Jurkat, Clone E6-1 (cell line): ENCODE data around the gene ENPP3.
"Not testable (repeated sequence)": the region's sequence is repeated elsewhere in the genome, so short reads cannot be mapped to it uniquely, and the experiment has no call there.

ENCODE experiments used
- DNase-seq: peaks from one replicate; pipeline ENCODE4 v3.0.0-alpha.2; 2011; ENCODE audit warnings: low read depth, low spot score
- H3K4me3 ChIP-seq: 2 replicates; pipeline ENCODE4 v1.5.1; 2011; ENCODE audit warnings: mild to moderate bottlenecking, low read length, control low read depth, moderate library complexity

ENPP3 gene

DNA sequence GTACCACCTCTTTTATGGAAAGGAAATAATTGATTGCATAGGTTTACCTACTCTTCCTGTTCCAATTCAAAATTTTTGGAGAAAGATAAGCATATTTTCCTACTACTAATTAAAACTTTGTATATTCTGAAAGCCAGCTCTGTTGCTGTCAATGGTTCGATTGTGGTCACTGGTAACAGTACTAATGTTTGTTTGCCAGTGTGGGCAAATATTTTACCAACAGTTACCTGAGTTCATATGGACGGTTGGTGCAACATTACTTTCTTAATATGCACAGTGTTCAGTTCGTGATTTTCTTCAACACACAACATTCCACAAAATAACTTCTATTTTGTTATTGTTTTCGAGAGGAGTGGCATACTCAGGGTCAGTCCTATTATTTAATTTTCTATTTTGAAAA is 90.8 kb downstream of the ENPP3 start:
- H3K4me3 ChIP-seq: no peak overlapping the region
- DNase-seq: no peak

DNA sequence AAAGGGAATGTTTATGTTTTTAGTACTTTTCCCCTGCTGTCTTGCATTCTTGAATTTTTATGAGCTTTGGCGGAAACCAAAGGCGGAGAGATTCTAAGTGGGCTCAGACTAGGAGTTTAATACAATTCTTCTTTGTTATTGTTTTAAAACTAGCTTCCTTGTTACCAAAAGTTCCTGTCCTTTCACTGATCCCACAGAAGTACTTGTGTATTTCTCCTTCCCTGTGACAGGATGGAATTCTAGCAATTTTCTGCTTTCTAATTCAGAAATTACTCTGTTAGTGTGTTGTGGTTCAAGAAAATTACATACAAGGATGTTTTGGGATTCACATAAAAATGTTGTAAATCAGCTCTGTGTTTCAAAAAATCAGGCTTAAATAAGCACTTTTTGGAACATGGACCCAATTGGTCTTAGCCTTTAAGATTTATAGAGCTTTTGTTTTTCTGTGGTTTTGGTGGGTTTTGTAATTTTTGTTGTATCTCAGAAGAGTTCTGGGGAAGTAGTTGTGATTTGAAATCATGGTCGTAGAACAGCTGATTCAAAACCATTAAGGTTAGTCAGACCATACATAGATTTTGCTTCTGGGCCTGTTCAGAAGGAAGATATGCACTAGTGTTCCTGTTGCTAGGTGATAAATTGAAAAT is 91.3 kb downstream of the ENPP3 start:
- no peak overlapping the region for H3K4me3 ChIP-seq
- DNase-seq: no peak

DNA sequence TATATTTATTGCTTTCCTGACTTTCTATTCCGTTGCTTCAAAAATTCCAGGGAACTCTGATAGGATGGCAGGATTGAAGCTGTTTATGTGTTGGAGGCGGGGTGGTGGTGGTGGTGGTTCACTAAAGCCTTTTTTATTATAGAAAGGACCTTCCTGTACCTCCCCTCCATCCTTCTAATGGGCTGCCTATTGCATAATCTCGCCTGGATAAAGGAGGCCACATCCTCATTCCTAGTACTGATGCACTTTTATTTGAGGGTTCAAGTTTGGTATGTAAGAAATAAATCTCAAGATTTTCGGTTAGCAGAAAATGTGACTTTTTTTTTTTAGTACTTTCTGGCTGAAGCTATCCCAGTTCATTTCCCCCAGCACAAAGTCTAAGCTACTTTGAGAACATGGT is 92.4 kb downstream of the ENPP3 start:
- no peak overlapping the region for H3K4me3 ChIP-seq
- no peak for DNase-seq

DNA sequence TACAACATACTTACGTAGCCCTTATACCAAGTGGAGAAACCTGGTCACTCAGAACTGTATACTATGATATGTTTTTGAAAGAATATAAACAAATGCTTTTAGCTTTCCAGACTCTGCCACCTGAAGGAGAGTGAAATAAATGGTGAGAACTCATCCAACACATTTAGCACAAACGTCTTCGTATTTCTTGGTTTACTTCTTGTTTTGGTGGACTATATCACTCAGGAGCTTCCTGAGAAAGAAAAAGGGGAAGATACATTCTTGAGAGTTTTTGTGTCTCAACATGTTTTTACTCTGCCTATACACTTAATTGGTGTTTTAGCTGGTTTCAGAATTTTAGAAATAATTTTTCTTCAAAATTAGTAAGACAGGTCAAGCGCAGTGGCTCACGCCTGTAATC is 93.2 kb downstream of the ENPP3 start:
- no peak for DNase-seq
- no peak overlapping the region for H3K4me3 ChIP-seq

DNA sequence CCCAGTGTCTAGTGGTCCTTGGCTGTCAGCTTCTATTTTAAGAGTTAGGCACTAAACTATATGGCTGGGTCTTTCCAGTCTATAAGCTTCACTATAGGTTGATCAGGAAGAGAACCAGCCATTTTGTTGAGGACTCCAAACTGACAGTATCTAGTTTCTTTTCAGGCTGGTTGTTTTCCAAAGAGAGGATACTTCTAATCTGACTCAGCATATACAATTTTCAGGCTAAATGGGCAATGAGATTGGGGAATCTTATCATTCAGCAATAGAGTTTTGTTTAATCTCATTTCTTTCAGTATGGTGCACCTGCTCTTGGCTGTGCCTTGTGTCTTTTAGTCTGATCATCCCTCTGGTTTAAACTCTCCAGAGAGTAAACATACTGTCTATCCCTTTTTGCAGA is 94.1 kb downstream of the ENPP3 start:
- DNase-seq: no peak
- H3K4me3 ChIP-seq: no peak overlapping the region

DNA sequence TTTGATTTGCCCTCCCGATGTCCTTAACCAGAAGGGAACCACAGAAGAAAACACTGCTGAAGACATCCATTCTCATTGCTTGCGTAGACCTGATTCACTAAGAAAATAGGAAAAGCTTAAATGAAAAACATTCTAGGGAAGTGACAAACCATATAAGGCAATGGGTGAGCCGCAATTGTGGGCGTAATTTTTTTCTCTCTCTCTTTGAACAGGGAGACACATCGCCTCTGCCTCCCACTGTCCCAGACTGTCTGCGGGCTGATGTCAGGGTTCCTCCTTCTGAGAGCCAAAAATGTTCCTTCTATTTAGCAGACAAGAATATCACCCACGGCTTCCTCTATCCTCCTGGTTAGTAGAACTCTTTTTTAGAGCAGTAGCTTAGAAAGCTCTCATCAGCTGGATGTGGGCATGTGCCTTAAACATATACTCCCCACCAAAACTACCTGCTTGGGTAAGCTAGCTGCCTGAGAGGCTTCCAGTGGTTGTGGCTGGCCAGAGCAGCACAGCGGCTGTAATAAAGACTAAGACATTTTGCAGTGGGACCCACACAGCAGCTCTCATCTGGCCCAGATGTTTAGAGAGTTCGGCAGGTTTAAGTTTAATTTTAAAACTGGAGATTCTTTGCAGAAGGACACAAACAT is 96.4 kb downstream of the ENPP3 start:
- H3K4me3 ChIP-seq: no peak overlapping the region
- DNase-seq: no peak

DNA sequence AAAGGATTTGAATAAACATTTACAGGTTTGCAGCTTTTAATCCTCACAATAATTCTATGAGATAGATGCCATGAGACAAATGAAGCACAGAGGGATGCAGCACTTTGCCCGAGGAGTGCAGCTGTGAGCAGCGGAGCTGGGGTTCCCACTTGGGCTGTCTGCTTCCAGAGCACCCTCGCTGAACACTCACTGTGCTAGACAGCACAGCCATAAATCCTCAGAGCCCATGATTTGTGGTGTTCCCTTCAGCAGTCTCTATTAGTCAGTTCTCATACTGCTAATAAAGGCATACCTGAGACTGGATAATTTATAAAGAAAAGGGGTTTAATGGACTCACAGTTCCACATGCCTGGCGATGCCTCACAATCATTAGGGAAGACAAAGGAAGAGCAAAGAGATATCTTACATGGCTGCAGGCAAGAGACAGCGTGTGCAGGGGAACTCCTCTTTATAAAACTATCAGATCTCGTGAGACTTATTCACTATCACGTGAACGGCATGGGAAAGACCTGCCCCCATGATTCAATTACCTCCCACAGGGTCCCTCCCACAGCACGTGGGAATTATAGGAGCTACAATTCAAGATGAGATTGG is 99.0 kb downstream of the ENPP3 start:
- no peak for DNase-seq
- H3K4me3 ChIP-seq: no peak overlapping the region

DNA sequence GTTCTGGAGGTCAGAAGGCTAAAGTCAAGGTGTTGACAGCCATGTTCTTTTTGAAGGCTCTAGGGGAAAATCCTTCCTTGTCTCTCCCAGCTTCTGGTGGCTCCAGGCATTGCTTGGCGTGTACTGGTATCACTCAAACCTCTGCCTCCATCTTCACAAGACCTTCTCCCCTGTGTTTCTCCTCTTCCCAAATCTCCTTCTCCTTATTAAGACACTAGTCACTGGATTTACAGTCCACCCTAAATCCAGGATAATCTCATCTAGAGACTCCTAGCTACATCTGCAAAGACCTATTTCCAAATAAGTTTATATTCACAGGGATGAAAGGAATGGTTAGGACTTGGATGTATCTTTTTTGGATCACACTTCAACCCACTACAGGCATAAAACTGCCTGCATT is 99.7 kb downstream of the ENPP3 start:
- DNase-seq: no peak
- H3K4me3 ChIP-seq: no peak overlapping the region

DNA sequence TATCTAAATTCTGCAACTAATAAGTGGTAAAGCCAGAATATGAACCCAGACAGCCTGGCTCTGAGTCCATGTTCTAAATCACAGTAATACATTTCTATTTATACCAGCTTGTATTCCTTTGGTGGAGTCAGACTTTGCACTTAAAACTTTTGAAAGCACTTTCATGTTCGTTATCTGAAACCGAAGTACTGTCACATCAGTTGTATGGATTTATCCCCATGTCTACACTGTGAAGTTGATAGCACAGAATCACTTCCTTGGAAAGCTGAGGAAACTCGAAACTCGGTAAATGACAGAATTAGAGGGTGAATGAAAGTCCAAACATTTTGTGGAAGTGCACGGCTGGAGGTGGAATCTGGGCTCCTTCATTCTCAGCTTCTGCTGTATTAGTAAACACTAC is 102.0 kb downstream of the ENPP3 start:
- H3K4me3 ChIP-seq: no peak overlapping the region
- DNase-seq: no peak

DNA sequence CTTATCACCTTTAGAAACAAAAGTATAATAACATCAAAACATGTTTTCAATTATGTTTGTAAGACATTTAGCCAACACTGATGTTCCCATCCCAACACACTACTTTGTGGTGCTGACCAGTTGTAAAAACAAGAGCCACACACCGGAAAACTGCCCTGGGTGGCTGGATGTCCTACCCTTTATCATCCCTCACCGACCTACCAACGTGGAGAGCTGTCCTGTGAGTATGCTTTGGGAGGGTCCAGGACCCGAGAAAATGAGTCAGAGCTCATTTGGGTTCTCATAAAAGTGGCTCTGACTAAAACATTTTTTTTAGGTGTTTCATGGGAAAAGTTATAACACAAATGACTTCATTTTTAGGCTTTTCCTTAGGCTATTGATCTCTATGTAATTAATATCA is 103.1 kb downstream of the ENPP3 start:
- DNase-seq: no peak
- no peak overlapping the region for H3K4me3 ChIP-seq

DNA sequence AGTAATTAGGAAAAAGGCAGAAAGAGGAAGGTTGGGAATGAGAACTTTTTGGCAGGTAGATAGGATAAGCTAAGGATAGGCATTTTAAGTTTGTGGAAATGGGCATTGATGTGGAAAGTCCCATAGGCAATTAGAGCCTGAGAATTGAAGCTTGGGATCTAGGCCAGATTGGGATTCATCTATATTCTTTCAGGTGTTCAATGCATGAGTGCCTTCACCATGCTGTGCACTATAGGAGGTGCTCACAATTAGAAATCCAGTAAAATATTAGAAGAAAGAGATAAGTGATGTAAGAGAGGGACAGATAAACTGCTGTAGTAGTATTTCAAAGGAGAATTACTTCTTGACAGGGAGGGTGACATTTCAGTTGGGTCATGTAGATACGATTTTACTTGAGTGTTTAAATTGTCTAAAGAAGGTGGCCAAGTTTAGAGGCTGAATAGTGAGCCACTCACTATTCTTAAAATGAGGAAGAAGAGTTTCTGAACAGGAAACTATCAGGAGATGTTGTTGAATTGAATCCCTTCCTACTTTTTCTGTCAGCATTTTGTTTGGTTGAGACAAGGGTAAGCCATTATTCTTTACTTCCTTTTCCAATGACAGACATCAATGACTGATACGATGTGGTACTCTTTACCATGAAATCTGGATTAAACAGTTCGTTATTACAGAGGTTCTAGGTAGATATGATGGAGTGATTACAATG is 104.7 kb downstream of the ENPP3 start:
- H3K4me3 ChIP-seq: no peak overlapping the region
- no peak for DNase-seq

DNA sequence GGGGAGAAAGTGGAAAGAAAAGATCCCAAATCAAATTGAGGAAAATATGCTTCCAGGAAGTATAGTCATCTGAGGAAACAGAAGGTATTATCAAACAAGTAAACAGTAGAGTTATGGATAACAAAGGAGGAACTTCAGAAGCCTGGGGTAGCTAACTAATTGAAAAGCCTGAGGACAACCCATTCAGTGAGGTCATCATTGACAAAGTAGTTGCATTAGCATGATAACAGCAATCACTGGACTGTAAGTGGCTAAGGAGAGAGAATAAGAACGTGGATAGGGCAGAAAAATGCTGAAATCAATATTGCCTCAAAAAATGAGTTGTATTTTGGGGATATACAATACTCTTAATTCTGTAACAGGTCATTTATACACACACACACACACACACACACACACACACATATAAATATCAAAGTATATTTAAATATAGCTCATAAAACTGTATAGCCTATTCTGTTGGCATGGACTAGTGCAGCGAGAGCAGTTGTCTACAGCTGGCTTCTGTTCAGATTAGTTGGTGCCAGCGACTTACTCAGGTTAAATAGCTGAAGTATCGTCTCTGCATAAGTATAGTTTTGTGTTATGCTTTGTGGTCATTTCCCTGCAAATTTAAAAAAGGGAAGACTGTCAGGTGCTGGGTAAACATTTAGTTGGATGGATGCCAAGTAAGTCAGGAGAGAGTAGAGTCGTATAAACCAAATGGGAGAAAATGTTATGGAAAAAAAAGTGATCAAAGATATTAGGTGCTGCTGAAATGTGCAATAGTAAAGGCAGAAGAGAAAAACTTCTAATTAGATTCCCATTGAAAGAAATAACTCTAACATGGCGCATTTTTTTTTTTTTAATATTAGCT is 107.6 kb downstream of the ENPP3 start:
- no peak overlapping the region for H3K4me3 ChIP-seq
- no peak for DNase-seq

DNA sequence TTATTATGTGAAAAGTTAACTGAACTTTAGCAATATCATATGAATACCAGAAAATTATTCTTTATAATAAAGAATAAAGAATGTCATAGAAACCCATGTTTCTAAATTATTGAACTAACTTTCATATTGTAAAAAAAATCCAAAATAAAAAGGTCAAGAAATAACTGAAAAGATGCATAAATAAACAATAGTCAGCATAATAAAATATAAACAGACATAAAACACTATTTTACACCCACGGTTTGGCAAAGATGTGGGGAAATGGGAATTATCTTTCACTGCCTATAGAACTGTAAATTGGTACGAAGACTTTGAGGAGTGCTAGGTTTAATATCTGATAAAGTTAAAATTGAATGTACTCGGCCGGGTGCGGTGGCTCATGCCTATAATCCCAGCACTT is 108.4 kb downstream of the ENPP3 start:
- H3K4me3 ChIP-seq: no peak overlapping the region
- DNase-seq: no peak

DNA sequence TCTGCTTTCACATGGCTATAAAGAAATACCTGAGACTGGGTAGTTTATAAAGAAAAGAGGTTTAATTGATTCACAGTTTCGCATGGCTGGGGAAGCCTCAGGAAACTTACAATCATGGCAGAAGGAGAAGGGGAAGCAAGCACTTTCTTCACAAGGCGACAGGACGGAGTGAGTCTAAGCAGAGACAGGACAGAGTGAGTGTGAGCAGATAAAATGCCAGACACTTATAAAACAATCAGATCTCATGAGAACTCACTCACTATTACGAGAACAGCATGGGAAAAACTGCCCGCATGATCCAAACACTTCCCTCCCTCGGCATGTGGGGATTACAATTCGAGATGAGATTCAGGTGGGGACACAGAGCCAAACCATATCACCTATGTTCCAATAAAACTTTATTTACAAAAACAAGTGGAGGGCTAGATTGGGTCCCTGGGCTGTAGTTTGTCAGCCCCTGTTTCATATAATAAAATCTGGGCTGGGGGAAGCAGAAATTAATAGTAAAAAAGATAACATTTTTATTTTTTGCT is 110.8 kb downstream of the ENPP3 start:
- DNase-seq: no peak

DNA sequence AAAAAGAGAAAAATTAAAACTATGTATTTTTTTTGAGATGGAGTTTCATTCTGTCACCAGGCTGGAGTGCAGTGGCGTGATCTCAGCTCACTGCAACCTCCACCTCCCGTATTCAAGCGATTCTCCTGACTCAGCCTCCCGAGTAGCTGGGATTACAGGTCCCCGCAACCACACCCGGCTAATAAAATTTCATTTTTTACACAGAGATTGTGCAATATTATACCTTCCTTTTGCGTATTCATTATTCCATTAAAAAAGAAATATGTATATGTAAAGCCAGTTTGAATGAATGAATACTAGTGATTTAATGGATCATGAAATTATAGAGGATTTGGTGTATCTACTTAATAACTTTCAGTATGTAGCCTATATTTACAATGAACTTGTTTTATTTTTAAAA is 111.9 kb downstream of the ENPP3 start:
- H3K4me3 ChIP-seq: no peak overlapping the region
- no peak for DNase-seq

More for the DNA sequence above, 110.8 kb downstream of the ENPP3 start:
- H3K4me3 ChIP-seq: no peak overlapping the region

DNA sequence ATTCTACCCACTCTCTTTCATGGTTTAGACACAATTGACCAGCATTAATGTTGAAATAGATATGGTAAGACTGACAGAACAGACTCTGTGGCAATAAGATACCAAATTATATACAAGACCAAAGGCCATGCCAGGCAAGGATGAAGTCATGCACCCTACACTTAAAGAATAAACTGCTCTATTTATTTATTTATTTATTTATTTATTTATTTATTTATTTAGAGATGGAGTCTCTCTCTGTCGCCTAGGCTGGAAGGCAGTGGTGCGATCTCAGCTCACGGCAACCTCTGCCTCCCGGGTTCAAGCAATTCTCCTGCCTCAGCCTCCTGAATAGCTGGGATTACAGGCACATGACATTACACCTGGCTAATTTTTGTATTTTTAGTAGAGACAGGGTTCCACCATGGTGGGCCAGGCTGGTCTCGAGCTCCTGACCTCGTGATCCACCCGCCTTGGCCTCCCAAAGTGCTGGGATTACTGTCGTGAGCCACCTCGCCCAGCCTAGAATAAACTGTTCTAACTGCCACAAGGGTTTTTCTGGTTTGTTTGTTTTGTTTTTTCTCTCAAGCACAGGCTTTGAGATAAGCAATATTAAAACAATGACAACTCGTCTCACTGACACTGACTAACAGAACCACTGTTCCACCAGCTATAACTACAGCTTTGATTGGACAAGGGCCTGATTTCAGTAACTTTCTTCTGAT is 114.1 kb downstream of the ENPP3 start:
- DNase-seq, H3K4me3 ChIP-seq: not testable (repeated sequence)

DNA sequence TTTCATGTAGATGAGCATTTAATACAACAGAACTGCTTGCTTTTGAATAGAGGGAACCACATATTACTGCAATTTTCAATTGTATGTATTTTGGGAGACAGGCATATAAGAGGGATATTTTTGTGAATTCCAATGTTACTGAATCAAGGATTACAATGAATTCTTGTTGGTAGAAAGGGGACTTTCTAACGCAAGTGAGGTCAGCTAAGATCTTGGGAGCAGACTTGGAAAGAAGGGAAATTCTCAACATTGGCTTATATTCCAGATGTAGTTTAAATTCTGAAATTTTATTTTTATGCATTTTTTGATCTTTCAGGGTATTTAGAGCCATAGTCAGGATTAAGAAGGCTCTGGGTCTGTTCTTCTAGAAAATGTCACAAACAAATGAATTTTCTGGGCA is 117.0 kb downstream of the ENPP3 start:
- DNase-seq: no peak
- H3K4me3 ChIP-seq: no peak overlapping the region

DNA sequence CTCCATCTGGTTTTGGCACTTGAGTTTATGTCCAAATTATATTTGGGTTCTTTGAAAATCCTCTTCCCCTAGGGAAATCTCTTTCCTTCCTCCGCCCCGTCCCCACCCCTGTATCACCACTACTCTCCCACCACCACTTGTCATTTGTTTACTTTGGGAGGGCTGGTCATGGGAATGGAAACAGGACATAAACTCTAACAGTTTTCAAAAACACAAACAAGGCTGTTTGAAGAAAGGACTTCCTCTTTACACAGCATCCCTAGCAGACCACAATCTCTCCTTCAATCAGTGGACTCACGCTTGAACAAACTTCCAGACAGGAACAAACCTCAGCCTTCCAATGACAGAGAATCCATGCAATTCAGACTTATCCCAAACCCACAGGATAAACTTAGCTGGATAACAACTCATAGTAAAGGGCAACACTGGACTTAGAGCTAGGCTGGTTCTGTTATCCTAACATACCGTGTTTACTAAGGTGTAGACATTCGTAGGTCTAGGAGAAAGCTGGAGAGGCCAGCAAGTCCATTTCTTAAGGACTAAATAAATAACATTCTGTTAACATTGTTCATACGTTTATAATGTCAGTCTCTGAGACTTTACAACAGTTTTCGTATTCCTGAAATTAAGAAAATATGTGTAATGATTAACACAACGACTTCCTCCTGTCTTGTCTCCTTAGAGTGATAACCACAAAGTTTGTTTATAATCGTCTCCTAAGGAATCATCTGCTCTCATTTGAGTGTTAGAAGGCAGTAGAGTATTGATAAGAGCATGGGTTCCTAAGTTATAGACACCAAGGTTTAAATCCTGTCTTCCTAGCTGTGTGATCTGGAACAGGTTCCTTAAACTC is 117.8 kb downstream of the ENPP3 start:
- no peak for DNase-seq
- no peak overlapping the region for H3K4me3 ChIP-seq
